Neural crest cell (in vitro differentiated cells): ENCODE results near the gene ADM. TPM values are rescaled to one million over a fixed set of nuclear protein-coding genes. Genes with fewer than 3 reads are reported as not detected.

ENCODE experiments used
- DNase-seq: peaks from one replicate; pipeline ENCODE4 v3.0.0; 2021; ENCODE audit warnings: low read depth, mixed read lengths, low spot score
- H3K27ac Mint-ChIP-seq: one replicate; pipeline ENCODE4 v1.8.0; 2021; ENCODE audit warnings: mild to moderate bottlenecking, mixed read lengths; ENCODE audit not compliant: unreplicated experiment
- H3K27me3 Mint-ChIP-seq: 2 replicates; pipeline ENCODE4 v1.8.0; 2021; ENCODE audit warnings: low read depth, mild to moderate bottlenecking, mixed read lengths
- H3K36me3 Mint-ChIP-seq: 2 replicates; pipeline ENCODE4 v1.8.0; 2021; ENCODE audit warnings: low read depth, mild to moderate bottlenecking, mixed read lengths
- H3K4me1 Mint-ChIP-seq: 2 replicates; pipeline ENCODE4 v1.8.0; 2021; ENCODE audit warnings: mixed read lengths
- H3K4me3 Mint-ChIP-seq: one replicate; pipeline ENCODE4 v1.8.0; 2021; ENCODE audit warnings: mild to moderate bottlenecking, mixed read lengths
- H3K9me3 Mint-ChIP-seq: 2 replicates; pipeline ENCODE4 v1.8.0; 2021; ENCODE audit warnings: mixed read lengths
- total RNA-seq: library from RNA; stranded (reverse); gene quantifications from 2 replicates; pipeline ENCODE4 v1.2.1, GENCODE V29; 2021
- TF ChIP-seq, protein P1 (sequence below): fragments of 200-600 bp; sonication (generic); conservative IDR thresholded peaks from 2 replicates; pipeline ENCODE4 v1.5.0; 2021; ENCODE audit warnings: antibody characterized with exemption, mild to moderate bottlenecking

Gene ADM
- total RNA-seq, 1 donor from 2014 or later = 13.9 TPM

DNA sequence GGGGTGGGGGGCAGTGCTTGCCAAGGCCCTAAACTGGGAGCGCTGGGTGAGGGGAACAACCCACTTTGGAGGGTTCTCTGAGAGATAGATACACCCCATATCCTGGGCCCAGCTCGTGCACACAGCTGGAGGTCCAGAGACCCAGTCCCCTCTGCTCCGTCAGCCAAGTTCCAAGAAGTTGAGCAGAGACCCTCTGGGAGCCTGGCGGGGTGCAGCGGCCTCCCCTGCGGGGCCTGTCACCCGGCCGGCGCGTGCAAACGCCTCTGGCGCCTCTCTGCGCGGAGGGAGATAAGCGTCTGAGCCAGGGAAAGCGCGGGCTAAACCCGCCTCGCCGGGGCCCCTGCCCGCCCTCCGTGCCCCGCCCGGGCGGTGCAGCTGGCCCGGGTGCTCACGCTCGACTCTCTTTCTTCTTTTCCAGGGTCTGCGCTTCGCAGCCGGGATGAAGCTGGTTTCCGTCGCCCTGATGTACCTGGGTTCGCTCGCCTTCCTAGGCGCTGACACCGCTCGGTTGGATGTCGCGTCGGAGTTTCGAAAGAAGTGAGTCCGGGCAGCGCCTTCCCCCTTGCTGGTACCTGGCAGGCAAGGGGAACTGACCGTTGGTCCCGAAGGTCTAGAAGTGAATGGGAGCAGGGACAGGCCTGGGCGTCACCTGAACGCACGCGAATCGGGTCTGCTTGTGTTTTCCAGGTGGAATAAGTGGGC lies 540 bp downstream of the ADM start:
- TF ChIP-seq, protein P1, sequence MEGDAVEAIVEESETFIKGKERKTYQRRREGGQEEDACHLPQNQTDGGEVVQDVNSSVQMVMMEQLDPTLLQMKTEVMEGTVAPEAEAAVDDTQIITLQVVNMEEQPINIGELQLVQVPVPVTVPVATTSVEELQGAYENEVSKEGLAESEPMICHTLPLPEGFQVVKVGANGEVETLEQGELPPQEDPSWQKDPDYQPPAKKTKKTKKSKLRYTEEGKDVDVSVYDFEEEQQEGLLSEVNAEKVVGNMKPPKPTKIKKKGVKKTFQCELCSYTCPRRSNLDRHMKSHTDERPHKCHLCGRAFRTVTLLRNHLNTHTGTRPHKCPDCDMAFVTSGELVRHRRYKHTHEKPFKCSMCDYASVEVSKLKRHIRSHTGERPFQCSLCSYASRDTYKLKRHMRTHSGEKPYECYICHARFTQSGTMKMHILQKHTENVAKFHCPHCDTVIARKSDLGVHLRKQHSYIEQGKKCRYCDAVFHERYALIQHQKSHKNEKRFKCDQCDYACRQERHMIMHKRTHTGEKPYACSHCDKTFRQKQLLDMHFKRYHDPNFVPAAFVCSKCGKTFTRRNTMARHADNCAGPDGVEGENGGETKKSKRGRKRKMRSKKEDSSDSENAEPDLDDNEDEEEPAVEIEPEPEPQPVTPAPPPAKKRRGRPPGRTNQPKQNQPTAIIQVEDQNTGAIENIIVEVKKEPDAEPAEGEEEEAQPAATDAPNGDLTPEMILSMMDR = no peak
- H3K36me3 Mint-ChIP-seq = no peaks in the 10 kb centered on the region
- no peaks in the 10 kb centered on the region for H3K9me3 Mint-ChIP-seq
- peak overlapping the region; percentile 90 for H3K4me3 Mint-ChIP-seq
- peak overlapping the region; percentile 74 for H3K27ac Mint-ChIP-seq
- peaks cover 46% of the 10 kb centered on the region for H3K4me1 Mint-ChIP-seq
- peaks cover 93% of the 10 kb centered on the region for H3K27me3 Mint-ChIP-seq
- DNase-seq = peak; percentile 35

DNA sequence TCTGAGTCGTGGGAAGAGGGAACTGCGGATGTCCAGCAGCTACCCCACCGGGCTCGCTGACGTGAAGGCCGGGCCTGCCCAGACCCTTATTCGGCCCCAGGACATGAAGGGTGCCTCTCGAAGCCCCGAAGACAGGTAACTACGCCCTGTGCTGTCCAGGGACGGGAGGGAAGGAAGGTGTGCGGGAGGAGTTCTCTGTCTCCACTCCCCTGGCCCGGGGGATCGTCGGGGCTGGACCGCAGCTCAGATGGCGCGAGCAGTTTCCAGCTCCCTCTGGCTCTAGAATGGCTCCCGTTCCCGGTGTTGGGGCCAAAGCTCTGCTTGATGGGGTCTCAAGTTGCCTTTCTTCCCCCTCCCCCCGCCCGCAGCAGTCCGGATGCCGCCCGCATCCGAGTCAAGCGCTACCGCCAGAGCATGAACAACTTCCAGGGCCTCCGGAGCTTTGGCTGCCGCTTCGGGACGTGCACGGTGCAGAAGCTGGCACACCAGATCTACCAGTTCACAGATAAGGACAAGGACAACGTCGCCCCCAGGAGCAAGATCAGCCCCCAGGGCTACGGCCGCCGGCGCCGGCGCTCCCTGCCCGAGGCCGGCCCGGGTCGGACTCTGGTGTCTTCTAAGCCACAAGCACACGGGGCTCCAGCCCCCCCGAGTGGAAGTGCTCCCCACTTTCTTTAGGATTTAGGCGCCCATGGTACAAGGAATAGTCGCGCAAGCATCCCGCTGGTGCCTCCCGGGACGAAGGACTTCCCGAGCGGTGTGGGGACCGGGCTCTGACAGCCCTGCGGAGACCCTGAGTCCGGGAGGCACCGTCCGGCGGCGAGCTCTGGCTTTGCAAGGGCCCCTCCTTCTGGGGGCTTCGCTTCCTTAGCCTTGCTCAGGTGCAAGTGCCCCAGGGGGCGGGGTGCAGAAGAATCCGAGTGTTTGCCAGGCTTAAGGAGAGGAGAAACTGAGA lies 1.4 kb downstream of the ADM start:
- Mint-ChIP-seq H3K9me3 (no peaks in the 10 kb centered on the region), H3K4me1 (peaks cover 47% of the 10 kb centered on the region), H3K36me3 (no peaks in the 10 kb centered on the region), H3K4me3 (peak overlapping the region; percentile 90), H3K27me3 (peaks cover 86% of the 10 kb centered on the region), H3K27ac (no peak overlapping the region)
- TF ChIP-seq, protein P1 = no peak
- peak; percentile 38 for DNase-seq

DNA sequence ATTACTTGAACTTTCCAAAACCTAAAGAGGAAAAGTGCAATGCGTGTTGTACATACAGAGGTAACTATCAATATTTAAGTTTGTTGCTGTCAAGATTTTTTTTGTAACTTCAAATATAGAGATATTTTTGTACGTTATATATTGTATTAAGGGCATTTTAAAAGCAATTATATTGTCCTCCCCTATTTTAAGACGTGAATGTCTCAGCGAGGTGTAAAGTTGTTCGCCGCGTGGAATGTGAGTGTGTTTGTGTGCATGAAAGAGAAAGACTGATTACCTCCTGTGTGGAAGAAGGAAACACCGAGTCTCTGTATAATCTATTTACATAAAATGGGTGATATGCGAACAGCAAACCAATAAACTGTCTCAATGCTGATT lies 2.1 kb downstream of the ADM start:
- no peaks in the 10 kb centered on the region for H3K36me3 Mint-ChIP-seq

DNA sequence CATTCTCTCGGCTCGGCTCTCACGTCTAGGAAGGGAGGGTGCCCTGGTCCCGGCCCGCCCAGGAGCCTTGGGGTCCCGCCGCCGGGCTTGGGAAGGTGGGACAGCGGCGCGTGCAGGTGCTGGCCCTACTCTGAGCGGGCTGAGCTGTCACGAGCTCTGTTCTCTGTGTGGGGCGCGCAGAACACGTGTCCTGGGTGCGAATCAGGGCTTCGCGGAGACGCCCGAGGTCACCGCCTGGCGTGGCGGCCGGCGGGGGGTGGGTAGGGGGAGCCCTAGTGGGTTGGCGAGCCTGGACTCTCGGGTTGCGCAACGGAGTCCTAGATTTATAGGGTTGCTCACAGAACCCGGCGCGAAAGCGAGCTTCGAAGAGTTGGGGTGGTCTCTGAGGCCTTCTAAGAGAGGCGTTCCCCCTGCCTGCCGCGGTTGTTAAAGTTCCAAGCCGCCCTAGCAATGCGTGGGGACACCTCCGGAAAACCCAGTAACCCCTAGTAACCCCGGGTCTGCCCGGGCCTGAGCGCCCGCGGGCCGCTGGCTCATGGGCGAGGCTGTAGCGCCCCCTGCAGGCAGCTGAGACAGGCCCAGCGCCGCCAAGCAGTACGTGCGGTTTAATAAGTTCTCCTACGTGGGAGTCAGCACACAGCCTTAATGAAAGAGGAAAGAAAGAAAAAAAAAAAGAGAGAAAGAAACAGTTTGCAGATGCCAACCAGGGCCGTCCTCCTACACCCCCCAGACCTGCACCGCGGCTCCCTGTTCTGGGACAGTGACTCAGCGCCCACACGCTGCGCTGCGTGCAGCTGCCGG lies 2.7 kb downstream of the ADM start:
- TF ChIP-seq, protein P1 = peak; percentile 100
- peak; percentile 82 for DNase-seq
- Mint-ChIP-seq H3K4me3 (peak overlapping the region; percentile 90), H3K27me3 (peaks cover 74% of the 10 kb centered on the region), H3K9me3 (no peaks in the 10 kb centered on the region), H3K27ac (no peak overlapping the region), H3K4me1 (peaks cover 42% of the 10 kb centered on the region), H3K36me3 (no peaks in the 10 kb centered on the region)

More for the DNA sequence above, 2.1 kb downstream of the ADM start:
- H3K27ac Mint-ChIP-seq = no peak overlapping the region
- no peaks in the 10 kb centered on the region for H3K9me3 Mint-ChIP-seq
- H3K4me3 Mint-ChIP-seq = peak overlapping the region; percentile 90
- H3K27me3 Mint-ChIP-seq = peaks cover 80% of the 10 kb centered on the region
- TF ChIP-seq, protein P1 = no peak
- no peak for DNase-seq
- peaks cover 45% of the 10 kb centered on the region for H3K4me1 Mint-ChIP-seq
